Hematopoietic multipotent progenitor cell treated with erythropoietin and hydrocortisone succinate and interleukin-3 and kit ligand, for 17 days (in vitro differentiated cells): ENCODE data around the gene SPRY2.
A peak's percentile ranks its signal among the peaks of the same experiment; 100 is the strongest.
"Not testable (repeated sequence)": the region's sequence is repeated elsewhere in the genome, so short reads cannot be mapped to it uniquely, and the experiment has no call there.

Experiments used
- DNase-seq: peaks from one replicate; pipeline ENCODE4 v3.0.0-alpha.2; 2015; ENCODE audit warnings: low spot score

Gene SPRY2

DNA sequence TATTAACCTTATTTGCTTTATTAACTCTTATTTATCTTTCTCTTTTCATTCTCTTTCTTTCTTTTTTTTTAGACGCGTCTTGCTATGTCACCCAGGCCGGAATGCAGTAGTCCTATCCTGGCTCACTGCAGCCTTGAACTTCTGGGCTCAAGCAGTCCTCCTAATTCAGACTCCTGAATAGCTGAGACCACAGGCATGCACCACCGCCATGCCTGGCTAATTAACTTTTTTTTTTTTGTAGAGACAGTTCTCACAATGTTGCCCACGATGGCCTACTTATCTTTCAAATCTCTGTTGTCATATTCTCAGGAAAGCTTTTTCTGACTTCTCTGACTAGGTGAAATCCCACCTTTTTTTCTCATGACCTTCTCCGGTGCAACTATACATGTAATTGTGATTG is 7.8 kb upstream of the SPRY2 start:
- DNase-seq, result no peak

DNA sequence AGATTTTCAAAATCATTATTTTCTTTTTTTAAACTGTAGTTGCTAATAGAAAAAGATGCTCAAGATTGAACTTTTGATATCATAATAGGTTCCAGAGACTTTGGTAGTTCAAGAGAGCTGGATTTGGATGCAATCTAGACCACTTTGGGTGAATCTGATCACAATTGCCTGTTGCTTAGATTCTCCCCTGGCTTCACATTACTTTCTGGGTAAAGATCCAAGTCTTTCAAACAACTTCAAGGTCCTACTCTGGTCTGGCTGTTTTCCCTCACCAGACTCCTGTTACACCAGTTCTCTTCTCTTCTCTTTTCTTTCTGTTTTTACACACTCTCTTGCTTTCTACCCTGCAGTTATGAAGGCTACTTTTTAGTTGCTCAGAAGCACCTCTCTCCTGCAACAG is 7.4 kb upstream of the SPRY2 start:
- no peak for DNase-seq

DNA sequence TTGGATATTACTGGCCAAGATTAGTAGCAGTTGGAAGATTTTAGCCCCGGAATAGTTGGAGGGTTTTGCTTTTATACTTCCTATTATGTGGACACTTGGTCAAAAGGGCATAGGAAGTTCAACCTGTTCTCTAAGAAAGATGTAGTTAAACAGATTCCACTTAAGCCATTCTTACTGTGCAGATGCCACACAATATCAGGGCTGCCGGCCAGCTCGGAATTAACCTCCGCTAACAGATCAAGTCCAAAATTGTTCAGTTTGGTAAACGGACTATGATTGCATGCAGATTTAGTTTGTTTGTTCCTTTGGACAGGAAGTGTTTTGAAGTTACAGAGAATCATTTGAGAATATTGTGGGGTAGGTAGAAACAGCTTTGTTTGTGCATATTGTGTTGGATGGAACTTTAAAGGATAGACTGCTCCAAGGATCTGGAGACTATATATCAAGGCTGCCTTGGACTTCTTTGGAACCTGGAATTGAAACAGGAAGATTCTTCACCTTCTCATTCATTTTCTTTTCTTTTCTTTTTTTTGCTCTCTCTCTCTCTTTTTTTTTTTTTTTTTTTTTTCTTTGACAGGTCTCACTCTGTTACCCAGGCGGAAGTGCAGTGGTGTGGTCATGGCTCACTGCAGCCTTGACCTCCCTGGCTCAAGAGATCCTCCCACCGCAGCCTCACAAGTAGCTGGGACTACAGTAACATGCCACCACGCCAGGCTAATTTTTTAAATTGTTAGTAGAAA is 5.0 kb upstream of the SPRY2 start:
- DNase-seq, result no peak

DNA sequence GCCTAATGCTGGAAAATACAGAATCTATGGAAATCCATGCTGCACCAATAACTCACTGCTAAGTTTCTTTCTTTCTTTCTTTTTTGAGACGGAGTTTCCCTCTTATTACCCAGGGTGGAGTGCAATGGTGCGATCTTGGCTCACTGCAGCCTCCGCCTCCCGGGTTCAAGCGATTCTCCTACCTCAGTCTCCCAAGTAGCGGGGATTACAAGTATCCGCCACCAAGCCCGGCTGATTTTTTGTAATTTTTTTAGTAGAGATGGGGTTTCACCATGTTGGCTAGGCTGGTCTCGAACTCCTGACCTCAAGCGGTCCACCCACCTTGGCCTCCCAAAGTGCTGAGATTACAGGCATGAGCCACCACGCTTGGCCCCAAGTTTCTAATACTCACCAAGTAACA is 3.1 kb upstream of the SPRY2 start:
- not testable (repeated sequence) for DNase-seq

DNA sequence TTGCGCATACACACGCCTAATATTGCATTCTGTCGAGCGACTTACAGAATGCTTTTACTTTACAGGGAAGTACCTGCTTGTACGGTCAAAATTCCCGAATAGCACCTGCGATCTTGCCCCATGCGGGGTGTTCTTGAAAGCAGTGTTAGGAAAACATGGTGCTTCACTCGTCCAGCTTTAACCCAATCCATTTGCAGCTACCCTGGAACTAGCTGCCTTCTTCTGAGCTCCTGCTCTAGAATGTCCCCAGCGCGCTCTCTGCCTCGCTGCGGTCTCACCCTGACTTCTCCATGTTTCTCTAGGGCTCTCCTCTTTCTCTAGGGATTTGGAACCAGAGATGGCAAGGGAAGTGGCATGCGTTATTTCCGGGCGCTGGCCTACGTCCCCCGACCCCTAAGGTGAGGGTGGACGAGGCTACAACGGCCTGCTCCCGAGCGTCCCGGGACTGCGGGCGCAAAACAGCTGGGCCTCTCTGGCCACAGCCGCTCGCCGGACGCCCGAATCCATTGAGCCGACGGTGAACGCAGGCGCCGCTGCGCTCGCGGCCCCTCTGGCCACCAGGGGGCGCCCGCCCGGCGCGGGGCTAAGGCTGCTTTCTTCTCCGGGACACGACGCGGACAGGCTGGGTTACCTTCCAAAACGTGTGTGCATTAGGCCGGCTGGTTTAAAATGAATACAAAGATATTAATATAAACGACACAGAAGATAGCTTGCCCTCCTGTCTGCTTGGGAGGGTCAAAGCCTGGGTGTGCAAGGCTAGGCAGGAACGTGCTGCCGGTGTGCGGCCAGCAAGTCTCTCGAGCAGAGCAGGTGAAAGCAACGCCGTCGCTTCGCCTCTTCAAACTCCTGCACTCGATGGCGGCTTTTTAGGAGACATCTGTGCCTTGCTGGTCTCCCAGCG is 1.8 kb upstream of the SPRY2 start:
- peak; percentile 50 for DNase-seq

DNA sequence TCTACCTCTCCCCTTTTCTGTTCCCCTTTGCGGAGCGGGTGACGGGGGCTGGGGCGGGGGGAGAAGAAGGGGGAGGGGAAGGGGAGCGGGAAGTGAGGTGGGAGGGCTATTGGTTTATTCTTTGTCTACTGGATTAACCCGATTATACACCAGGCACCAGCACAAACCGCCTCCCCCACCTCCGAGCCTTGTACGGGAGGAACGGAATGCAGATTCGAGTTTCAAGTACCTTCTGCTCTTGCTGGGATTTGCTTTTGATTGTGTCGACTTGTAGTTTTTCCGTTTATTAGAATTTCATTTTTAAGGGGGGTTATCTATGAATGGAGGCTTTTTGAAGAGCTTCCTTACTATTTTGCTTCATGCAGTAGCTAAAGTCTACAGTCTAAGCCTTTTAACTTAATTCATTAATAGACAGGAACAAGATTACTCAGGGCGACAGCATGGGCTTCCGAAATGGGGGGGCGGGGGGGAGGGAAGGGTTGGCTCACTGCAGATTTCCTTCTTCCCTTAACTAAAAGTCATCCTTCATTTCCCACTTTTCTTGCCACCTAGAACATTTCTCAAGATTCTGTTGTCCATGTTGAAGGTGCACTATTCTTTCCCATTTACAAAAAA is 937 bp upstream of the SPRY2 start:
- no peak for DNase-seq

DNA sequence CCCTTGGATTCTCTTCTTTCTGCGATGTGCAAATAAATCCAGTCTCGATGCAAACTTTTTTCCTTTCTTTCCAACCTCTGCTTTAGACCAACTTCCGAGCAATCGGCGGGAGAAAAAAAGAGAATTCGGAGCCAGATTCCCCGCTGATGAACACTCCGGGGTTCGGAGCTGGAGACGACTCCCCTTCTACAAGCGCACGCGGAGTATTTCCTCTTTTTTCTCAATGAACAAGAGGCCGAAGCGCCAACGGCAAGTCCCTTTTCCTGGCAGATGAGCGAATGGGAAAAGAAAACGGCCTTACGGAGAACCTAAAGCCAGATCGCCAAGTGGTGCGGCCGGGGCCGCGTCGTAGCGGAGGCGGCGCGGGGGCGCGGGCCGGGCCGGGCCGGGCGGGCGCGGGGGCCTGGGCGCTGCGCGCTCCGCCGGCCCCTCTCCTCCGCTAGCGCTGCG is 250 bp downstream of the SPRY2 start:
- no peak for DNase-seq

DNA sequence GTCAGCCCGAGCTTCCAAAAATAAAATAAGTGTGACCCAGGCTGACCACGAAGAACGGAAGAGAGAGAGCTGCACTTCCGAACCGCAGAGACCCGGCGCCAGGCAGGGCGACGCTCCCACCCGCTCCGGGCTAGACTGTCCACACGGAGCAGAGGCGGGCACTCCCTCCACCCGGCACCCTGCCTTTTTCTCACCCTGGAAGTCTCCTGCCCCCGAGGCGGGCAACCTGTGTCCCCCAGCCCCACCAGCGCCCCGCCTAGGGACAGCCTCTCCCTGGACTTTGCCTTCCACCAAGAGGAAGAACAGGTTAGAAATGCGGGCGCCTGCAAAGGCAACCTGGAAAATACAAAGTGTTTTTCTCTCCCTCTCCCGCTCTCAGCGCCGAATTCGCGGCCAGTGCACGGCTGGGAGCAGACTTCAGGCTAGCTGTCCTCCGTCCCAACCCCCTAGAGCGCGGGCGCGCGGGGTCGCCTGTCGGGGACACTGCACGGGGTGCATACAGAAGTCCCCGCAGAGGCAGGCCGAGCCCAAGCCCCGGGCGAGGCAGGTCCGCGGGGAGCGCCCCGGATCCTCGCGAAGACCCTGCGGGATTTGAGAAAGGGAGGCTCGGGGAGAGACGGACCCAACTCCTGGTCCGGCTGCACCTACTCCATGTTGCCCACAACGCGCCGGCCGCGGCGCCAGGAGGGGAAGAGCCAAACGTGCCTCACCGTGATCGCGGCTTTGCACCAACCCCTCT is 845 bp downstream of the SPRY2 start:
- no peak for DNase-seq

DNA sequence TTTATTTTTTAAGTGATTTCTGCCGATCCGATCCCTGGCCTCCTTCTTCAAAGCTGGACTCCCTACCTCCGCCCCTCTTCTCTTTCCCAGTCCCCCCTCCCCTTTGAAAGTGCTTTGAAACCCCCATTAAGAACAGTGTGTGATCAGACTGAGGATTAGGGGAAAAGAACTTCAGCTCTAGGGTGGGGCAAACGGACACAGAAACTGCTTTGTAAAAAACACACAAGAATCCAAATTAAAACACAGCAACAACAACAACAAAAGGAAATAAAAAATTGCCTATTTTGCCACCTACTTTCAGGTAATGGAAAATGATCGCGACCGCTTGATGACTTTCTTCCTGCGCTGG is 1.4 kb downstream of the SPRY2 start:
- no peak for DNase-seq

DNA sequence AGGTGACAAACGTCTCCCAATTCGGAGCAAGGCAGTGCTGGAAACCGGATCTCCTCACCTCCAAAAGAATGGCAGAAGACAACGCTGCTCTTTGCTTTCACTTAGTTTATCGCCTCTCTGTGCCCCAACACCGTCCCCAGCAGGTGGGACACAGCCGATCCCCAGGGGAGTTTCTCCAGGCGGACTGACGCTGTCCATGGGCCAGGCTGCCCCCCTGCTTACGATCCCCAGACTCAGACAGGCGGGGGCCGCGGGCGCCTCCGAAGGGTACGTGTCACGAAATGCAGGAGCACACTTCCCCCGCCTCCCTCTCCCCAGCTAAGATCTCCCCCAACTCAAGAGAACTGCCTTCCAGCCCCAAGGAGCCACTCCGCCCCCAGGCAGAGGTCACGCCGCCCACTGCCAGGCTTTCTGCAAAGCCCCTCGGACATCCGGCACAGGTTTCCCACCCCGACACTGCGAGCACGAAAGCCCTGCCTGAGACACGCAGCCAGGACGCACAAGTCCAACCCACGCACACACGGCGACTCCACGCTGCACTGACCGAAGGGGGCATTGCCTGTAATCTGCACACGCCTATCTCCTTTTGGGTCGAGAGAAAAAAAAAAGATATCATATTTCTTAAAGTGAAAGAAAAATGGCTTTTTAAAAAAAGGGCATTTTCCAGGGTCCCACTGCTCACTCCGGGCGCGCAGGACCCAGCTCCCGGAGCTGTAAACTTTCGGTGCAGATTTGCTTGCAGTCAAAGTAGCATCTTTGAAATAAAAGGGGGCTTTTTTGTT is 2.0 kb downstream of the SPRY2 start:
- DNase-seq, result no peak

DNA sequence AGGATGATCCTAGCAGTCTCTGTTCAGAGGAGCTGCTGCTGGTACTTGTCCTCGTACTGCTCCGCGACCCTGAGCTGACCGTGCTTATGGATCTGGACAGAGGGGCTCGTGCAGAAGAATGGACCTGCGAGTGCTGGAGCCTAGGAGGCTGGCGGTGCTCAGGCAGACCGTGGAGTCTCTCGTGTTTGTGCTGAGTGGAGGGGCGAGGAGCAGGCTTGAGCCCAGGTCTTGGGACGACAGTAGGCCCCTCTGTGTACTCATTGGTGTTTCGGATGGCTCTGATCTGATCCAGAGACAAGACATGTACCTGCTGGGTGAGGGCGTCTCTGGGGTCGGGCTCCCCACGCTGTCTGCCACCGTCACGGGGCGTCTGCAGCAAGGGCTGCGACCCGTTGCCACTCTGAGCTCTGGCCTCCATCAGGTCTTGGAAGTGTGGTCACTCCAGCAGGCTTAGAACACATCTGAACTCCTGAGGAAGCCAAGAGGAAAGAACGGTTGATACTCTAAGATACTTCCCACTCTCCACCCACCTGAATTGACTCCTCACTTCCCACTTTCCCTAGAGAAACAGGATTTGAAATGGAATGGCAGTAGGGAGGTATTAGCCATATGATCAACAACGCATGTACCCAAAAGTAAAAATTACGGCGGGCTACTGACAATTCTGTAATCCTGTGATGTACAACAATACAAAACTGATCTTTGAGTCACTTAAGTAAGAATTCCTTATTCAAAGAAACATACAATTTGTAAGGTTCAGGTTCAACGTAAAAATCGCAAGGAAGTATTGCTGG is 3.4 kb downstream of the SPRY2 start:
- no peak for DNase-seq

DNA sequence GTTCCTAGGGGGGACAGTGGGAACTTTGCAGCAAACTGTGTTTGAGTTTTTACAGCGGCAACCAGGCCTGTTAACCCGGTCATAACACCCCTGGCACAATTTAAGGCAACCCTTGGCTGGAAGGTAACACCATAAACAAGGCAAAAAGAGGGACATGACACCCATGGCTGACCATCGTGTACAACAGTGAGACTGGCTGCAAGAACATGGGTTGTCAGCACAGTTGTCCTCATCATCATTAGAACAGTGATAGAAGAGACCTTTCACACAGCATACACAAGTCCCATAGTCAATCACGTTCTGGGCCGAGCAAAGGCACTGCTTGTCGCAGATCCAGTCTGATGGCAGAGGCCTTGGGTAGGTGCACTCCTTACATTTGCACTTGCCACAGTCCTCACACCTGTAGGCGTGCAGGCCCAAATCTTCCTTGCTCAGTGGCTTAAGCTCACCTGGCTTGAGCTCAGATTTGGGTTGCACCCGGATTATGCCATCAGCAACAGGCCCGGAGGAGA is 4.1 kb downstream of the SPRY2 start:
- no peak for DNase-seq

DNA sequence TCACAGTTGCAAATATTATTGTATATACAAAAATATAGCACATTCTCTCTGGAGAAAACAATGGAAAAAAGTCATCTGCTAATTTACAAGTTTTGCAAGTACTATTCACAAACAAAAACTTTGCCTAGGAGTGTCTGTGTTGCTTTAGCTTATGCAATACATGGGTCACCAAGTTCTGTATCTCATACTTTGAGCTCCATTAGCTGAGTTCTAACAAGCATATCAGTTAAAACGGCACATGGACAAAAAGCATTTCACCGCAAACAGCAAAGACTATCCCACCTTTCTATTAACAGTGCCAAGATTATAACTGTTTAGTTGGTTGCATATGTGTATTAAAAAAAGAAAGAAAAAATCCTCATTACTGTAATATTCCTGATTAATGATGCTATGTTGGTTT is 4.6 kb downstream of the SPRY2 start:
- no peak for DNase-seq

DNA sequence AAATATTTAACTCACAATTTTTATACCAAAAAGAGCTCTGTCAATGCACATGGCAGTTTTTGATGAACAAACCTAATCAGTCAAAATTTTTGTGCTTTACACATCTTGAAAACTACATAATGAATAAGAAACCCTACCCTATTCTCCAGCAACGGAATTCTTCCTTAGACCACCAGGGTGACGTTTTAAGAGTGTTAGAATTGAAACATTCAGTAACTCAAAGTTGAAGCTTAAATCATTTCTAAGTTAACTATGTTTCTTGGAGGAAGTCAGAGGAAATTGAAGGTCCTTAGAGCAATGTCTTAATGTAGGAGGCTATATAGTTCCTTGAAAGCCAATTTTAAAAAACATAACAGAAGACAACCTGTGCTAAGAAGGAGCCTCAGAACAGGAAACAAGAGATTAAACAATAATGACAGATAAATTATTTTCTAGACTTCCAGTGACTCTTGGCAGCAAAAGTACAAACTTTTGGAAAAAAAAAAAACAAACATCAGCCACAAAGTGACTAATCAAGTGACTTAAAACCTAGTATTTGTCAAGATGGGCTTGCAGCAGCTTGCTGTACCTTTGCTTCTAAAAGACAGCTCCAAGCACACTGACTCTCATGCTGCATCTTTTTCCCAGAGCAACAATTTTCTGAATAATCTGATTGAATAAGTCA is 6.2 kb downstream of the SPRY2 start:
- DNase-seq, result no peak

DNA sequence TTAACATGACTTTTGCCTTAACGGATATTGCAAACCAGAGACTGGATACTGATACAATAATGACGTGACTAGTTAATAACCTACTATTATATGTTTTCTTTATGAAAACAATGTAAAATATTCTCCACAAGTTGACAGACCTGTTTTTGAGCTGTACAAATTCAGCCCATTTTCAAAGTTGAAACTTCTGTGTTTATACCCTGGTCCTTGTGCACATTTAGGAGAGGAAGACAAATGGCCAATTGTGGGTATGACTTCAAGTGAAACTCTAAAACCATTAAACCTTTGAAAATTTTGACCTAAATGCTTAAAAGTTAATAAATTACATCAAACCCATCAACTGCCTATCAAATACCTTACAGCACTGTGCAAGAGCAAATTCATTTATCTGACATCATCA is 8.9 kb downstream of the SPRY2 start:
- no peak for DNase-seq

DNA sequence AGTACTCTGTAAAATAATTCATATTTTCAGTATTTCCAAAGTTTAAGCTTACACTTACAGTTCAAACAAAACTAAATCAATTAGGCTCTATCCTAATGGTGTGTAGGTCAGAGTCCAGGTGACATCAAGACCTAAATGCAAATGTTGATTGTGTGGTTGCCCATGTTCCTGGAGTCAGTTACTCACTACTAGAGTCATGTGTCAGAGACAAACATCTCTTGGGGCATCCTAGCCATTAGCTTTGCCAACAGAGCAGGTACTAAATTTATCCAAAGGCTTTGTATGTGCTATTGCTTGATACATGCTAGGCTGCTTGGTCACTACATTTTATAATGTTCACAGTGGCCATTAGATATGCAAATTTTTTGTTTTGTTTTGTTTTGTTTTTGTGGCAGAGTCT is 11.7 kb downstream of the SPRY2 start:
- no peak for DNase-seq

DNA sequence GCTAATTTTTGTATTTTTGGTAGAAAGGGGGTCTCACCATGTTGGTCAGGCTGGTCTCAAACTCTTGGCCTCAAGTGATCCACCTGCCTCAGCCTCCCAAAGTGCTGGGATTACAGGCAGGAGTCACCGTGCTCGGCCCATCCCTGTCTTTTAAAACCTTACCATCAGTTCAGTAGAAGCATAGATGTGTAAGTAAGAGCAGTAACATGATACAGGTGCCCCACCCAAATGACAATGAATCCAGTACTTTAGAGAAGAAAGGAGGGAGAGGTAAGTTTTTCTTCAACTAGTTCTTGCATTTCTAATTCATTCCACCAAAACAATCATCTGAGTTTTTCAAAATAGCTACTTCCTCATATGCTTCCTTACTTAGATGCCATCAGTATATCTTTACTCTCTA is 21.9 kb downstream of the SPRY2 start:
- no peak for DNase-seq

DNA sequence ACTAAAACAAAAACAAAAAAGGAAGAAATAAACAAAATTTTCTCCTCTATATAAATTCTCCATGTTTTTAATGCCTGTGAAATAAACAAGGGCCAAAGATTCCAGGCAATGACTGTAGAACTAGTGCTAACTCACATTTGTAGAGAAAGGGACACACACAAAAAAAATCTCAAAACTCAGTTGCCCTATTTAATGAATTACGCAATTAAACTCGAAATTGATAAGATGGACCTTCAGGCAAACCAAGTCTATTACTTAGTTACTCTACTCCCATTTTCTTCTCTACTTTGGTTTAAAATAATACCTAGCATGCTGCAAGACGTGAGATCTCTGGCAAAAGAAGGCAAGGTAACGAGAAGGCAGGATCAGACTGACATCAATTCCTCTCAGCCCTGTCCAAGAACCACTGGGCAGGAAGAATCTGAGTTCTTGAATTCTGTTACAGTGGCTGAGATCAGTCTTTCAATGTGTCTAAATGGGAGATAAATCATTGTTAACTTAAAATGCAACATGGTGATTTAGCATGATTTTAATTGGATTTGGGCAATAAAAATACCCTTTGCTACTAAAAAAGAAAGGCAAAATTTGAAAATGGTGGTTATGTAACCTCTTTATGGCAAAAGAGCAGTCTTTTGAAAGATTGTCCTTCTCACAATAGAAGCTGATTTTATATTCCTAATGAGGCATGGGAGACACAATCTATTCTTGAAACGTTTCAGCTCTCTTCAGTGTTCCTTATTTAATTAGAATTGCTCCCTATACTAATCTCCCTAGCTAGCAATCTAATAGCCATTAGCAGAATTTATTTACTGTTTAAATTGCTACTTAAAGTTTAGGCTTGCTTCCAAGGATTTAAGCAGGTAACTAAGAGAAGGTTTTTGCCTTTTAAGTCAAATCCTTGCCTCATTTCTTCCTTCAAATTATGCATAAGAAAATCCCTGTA is 25.9 kb downstream of the SPRY2 start:
- DNase-seq, result no peak
